T-helper 1 cell treated with Interleukin-12 subunit alpha and Interleukin-12 subunit beta and Interleukin-4 antibody, amounts not matched to agents 30 μg/mL and 1 μg/mL, for 36 hours (primary cell): ENCODE results near the gene ATP1A4.
A peak's percentile ranks its signal among the peaks of the same experiment; 100 is the strongest.

Experiments
- H3K27ac Mint-ChIP-seq: one replicate; pipeline ENCODE4 v1.8.0; 2021; ENCODE audit warnings: mild to moderate bottlenecking, mixed read lengths
- H3K27me3 Mint-ChIP-seq: one replicate; pipeline ENCODE4 v1.8.0; 2021; ENCODE audit warnings: low read depth, mixed read lengths
- H3K36me3 Mint-ChIP-seq: one replicate; pipeline ENCODE4 v1.8.0; 2021; ENCODE audit warnings: low read depth, mixed read lengths
- H3K4me1 Mint-ChIP-seq: one replicate; pipeline ENCODE4 v1.8.0; 2021; ENCODE audit warnings: low read depth, mixed read lengths
- H3K4me3 Mint-ChIP-seq: one replicate; pipeline ENCODE4 v1.8.0; 2021; ENCODE audit warnings: mild to moderate bottlenecking, moderate library complexity, mixed read lengths
- H3K9me3 Mint-ChIP-seq: one replicate; pipeline ENCODE4 v1.8.0; 2021; ENCODE audit warnings: mixed read lengths

The ATP1A4 gene

DNA sequence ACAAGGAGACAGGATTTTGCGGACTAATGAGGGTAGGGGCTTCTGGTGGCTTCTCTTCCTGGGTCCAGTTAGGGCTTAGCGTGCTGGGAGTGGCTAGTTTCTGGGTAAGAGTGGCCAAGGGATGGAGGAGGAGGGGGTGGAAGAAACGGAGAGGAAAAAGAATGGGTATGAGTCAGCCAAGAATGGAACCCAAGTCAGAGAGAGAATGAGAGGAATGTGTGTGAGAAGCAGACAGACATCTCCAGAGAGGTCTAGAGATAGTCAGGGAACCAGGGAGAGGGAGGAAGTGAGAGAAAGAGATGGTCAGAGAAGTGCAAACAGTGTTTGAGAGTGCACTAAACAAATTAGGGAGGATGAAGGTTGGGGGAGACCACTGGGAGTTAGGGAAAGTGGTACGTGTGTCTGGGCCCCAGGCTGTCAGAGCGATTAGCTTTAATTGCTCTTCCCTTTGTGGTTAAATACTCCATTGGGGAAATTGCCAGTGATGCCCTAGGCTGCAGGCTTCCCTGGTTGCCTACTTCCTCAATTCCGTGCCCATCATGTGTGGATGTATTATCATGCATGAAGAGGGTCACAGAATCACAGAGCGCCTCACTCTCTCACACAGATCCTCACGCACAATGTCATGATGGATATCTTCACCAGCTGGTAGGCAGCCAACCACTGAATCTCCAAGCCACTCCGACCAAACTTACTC lies 55.2 kb downstream of the ATP1A4 start:
- no peaks in the 10 kb centered on the region for H3K27me3 Mint-ChIP-seq
- H3K9me3 Mint-ChIP-seq: no peaks in the 10 kb centered on the region
- peak overlapping the region; percentile 61 for H3K27ac Mint-ChIP-seq
- H3K36me3 Mint-ChIP-seq: peaks cover 22% of the 10 kb centered on the region
- H3K4me1 Mint-ChIP-seq: peaks cover 46% of the 10 kb centered on the region
- H3K4me3 Mint-ChIP-seq: peak overlapping the region; percentile 92

GRCh38 chr1:160207118-160207650 lies 55.8 kb downstream of the ATP1A4 start:
- Mint-ChIP-seq H3K9me3 (no peaks in the 10 kb centered on the region), H3K4me3 (peak overlapping the region; percentile 92), H3K27me3 (no peaks in the 10 kb centered on the region), H3K36me3 (peaks cover 24% of the 10 kb centered on the region), H3K4me1 (peaks cover 46% of the 10 kb centered on the region), H3K27ac (peak overlapping the region; percentile 46)

GRCh38 chr1:160207771-160208556 lies 56.6 kb downstream of the ATP1A4 start:
- Mint-ChIP-seq H3K9me3 (no peaks in the 10 kb centered on the region), H3K36me3 (peaks cover 28% of the 10 kb centered on the region), H3K4me3 (no peak overlapping the region), H3K27ac (peak overlapping the region; percentile 6), H3K27me3 (no peaks in the 10 kb centered on the region), H3K4me1 (peaks cover 46% of the 10 kb centered on the region)

DNA sequence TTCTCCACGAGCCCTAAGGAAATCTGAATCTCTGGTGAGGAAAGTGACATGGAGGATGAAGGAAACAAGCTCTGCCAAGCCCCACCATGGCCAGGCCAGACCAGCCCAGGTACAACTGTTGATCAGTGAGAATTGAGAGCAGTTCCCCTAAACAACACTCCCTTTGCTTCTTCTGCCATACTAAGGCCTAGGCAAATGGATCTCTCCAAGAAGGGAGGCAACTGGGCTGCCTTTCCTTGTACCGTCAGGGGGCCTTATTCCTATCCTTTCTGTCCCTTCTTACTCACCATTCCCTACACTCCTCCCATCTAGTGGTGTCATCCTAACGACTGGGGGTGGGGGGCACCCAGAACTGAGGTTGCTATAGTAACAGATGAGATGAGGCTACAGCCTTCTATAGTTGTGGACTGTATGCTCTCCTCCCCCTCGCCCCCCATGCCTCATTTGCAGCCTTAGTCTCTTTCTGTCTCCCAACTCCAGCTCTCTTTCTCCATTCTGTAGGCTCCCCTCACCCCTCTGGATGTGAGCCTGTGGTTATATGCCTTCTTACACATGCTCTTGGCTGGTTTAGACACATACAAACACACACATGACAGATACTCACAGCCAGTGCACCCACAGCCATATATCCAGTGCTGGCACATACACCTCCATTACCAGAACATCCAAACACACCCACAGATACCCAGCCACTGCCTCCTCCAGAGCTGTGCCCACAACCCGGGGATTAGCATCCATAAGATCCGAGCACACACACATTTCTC lies 57.3 kb downstream of the ATP1A4 start:
- Mint-ChIP-seq H3K4me3 (no peak overlapping the region), H3K27ac (peak overlapping the region; percentile 47), H3K27me3 (no peaks in the 10 kb centered on the region), H3K4me1 (peaks cover 44% of the 10 kb centered on the region), H3K36me3 (peaks cover 32% of the 10 kb centered on the region), H3K9me3 (no peaks in the 10 kb centered on the region)

GRCh38 chr1:160209321-160210046 lies 58.1 kb downstream of the ATP1A4 start:
- peak overlapping the region; percentile 53 for H3K27ac Mint-ChIP-seq
- H3K9me3 Mint-ChIP-seq: no peaks in the 10 kb centered on the region
- H3K27me3 Mint-ChIP-seq: no peaks in the 10 kb centered on the region
- H3K4me1 Mint-ChIP-seq: peaks cover 37% of the 10 kb centered on the region
- no peak overlapping the region for H3K4me3 Mint-ChIP-seq
- peaks cover 36% of the 10 kb centered on the region for H3K36me3 Mint-ChIP-seq

DNA sequence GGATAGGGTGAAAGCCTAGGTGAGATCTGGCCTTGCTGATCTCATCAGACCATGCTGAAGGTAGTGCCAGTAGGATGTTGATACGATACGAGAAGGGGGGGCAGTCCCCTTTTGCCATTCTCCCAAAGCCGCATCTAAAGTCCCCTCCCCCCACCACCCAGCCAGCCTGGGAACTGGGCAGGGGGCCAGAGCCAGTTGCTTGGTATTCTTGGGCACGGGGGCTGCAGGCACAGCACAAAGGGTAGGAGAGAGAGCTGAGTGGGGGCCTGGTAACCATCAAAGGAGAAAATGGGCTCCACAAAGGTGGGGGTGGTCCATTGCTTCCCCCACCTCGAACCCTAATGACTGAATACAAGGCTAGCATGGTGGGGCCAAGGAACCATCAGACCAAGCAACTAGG lies 59.2 kb downstream of the ATP1A4 start:
- Mint-ChIP-seq H3K9me3 (no peaks in the 10 kb centered on the region), H3K4me3 (no peak overlapping the region), H3K27ac (no peak overlapping the region), H3K36me3 (peaks cover 40% of the 10 kb centered on the region), H3K4me1 (peaks cover 33% of the 10 kb centered on the region), H3K27me3 (no peaks in the 10 kb centered on the region)

DNA sequence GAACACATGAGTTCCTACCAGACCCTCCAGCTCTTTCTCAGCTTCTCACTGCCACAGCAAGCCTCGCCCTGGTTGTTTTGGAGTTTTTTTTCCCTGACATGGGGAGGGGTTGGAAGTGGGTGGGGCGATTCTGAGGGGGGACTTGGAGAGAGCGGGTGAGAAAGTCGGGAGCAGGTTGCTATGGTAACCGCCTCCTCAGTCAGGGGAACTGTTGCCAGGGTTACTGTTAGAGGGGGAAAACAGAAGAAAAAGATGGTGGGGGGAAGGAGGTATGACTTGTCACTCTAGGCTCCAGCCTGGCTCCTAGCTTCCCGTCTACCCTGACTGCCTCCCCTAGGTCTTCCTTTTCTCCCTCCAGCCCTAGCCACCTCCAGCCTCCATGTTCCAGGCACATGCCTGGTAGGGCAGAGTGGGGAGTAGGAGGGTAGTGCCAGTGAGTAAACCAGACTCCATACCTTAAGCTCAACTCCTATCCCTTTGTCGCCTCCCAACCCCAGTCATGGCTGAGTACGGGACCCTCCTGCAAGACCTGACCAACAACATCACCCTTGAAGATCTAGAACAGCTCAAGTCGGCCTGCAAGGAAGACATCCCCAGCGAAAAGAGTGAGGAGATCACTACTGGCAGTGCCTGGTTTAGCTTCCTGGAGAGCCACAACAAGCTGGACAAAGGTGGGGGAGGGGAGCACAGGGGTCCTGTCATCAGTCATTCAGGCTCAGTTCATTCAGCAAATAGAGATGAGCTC lies 59.8 kb downstream of the ATP1A4 start:
- Mint-ChIP-seq H3K36me3 (peaks cover 45% of the 10 kb centered on the region), H3K27me3 (no peaks in the 10 kb centered on the region), H3K4me3 (no peak overlapping the region), H3K4me1 (peaks cover 30% of the 10 kb centered on the region), H3K27ac (no peak overlapping the region), H3K9me3 (no peaks in the 10 kb centered on the region)

GRCh38 chr1:160214481-160215140 lies 63.2 kb downstream of the ATP1A4 start:
- peaks cover 4% of the 10 kb centered on the region for H3K4me1 Mint-ChIP-seq
- H3K36me3 Mint-ChIP-seq: peaks cover 45% of the 10 kb centered on the region
- no peaks in the 10 kb centered on the region for H3K27me3 Mint-ChIP-seq
- H3K27ac Mint-ChIP-seq: no peak overlapping the region
- no peaks in the 10 kb centered on the region for H3K9me3 Mint-ChIP-seq
- no peak overlapping the region for H3K4me3 Mint-ChIP-seq

- H3K27me3 Mint-ChIP-seq: no peaks in the 10 kb centered on the region
- H3K4me1 Mint-ChIP-seq: no peaks in the 10 kb centered on the region
- H3K27ac Mint-ChIP-seq: no peak overlapping the region
- H3K4me3 Mint-ChIP-seq: no peak overlapping the region
- H3K9me3 Mint-ChIP-seq: no peaks in the 10 kb centered on the region
- peaks cover 51% of the 10 kb centered on the region for H3K36me3 Mint-ChIP-seq
Observed at GRCh38 chr1:160216301-160216700, 64.9 kb downstream of the ATP1A4 start.

- no peaks in the 10 kb centered on the region for H3K9me3 Mint-ChIP-seq
- peaks cover 53% of the 10 kb centered on the region for H3K36me3 Mint-ChIP-seq
- no peaks in the 10 kb centered on the region for H3K27me3 Mint-ChIP-seq
- H3K27ac Mint-ChIP-seq: no peak overlapping the region
- no peak overlapping the region for H3K4me3 Mint-ChIP-seq
- H3K4me1 Mint-ChIP-seq: no peaks in the 10 kb centered on the region
Observed at GRCh38 chr1:160217481-160218051, 66.2 kb downstream of the ATP1A4 start.

DNA sequence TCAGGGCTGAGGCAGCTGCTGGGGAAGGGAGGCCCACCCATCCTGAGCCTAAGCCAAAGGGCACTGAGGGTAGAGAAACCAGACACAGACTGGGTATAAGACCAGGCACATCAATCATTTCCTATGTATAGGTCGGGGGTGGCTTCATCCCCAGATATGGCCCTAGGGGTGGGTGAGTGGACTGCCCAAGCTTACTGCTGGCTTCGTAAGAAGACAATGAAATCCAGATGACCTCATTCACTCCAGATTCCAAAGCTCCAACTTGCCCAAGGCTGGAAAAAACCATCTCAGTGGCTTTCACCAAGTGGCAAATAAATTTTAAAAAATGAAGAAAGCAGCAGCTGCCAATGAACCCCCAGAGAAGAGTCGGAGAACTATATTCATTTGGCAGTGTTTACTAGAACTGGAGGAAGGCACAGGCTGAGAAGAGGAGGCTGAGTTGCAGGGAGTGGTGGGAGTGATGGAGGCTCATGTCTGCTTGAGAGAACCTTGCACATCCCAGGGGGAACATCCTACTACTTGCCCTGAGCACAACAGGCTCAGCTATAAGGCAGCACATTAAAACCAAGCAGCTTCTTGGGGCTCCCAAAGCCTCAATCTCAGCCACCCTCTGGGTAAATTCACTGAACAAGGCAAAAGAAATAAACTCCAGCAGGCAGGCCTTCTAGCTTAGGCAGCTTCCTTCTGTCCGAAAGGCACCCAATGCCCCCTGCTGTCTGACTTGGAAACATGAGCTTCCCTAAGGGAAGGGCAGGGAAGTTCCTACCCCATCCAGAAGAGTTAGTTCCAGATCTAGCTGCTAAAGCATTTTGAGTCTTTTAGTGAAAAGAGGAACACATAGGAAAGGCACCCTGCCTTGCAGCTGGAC lies 67.9 kb downstream of the ATP1A4 start:
- no peaks in the 10 kb centered on the region for H3K4me1 Mint-ChIP-seq
- no peaks in the 10 kb centered on the region for H3K27me3 Mint-ChIP-seq
- no peak overlapping the region for H3K27ac Mint-ChIP-seq
- H3K9me3 Mint-ChIP-seq: no peaks in the 10 kb centered on the region
- peaks cover 53% of the 10 kb centered on the region for H3K36me3 Mint-ChIP-seq
- H3K4me3 Mint-ChIP-seq: no peak overlapping the region

GRCh38 chr1:160220301-160220700 lies 68.9 kb downstream of the ATP1A4 start:
- H3K27ac Mint-ChIP-seq: no peak overlapping the region
- H3K27me3 Mint-ChIP-seq: no peaks in the 10 kb centered on the region
- peaks cover 51% of the 10 kb centered on the region for H3K36me3 Mint-ChIP-seq
- H3K4me1 Mint-ChIP-seq: no peaks in the 10 kb centered on the region
- H3K9me3 Mint-ChIP-seq: no peaks in the 10 kb centered on the region
- no peak overlapping the region for H3K4me3 Mint-ChIP-seq
